ENCODE measurements around the gene FAM53A.

Gene FAM53A

DNA sequence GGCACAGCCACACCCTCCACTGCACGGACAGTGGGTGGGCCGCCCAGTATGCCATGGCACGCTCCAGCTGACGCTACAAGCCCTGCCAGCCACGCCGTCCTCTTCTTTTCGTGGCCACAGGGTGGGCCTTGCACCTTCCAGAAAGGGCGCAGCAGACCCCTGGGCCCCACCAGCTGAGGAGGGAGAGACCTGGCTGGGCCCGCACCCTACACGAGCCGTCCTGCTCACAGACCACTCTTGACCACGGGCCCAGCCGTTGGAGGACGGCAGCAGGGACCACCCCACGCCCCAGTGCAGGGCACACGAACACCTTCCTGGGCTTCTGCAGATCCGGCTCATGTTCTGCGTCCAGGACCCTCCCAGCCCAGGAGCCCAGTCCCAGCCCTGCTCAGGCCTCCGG, 27.1 kb downstream of the FAM53A start:
- no peak overlapping the region for H3K27ac Mint-ChIP-seq
- H3K27me3 Mint-ChIP-seq (ENCODE audit: low read depth): no peaks in the 10 kb centered on the region
- no peak overlapping the region for H3K4me3 Mint-ChIP-seq
- peaks cover 4% of the 10 kb centered on the region for H3K4me1 Mint-ChIP-seq
- TF ChIP-seq, protein P1, sequence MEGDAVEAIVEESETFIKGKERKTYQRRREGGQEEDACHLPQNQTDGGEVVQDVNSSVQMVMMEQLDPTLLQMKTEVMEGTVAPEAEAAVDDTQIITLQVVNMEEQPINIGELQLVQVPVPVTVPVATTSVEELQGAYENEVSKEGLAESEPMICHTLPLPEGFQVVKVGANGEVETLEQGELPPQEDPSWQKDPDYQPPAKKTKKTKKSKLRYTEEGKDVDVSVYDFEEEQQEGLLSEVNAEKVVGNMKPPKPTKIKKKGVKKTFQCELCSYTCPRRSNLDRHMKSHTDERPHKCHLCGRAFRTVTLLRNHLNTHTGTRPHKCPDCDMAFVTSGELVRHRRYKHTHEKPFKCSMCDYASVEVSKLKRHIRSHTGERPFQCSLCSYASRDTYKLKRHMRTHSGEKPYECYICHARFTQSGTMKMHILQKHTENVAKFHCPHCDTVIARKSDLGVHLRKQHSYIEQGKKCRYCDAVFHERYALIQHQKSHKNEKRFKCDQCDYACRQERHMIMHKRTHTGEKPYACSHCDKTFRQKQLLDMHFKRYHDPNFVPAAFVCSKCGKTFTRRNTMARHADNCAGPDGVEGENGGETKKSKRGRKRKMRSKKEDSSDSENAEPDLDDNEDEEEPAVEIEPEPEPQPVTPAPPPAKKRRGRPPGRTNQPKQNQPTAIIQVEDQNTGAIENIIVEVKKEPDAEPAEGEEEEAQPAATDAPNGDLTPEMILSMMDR (IDR thresholded peaks at IDR 0.05; ENCODE audit: unreplicated experiment in 3 of 3): no peak
- H3K9me3 Mint-ChIP-seq: no peaks in the 10 kb centered on the region
- no peaks in the 10 kb centered on the region for H3K36me3 Mint-ChIP-seq (ENCODE audit: low read depth)

DNA sequence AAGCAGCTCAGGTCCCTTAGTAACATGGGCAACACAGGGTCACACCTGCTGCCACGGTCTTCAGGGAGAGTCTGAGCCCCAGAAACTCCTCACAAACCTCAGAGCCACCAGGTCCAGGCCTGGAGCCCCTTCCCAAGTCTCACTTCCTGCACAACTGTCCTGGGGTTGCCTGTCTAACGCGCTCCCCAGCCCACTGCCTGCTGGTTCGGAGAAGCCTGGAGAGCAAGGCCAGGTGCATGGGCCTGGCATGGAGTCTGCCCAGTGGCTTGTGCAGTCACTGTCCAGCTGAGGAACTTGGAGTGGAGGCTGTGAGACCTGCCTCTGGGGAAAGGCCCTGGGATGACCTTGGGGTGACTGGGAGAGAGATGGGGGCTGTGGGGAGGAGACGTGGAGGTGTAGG, 28.0 kb downstream of the FAM53A start:
- no peaks in the 10 kb centered on the region for H3K9me3 Mint-ChIP-seq
- TF ChIP-seq, protein P1 (IDR thresholded peaks at IDR 0.05; ENCODE audit: unreplicated experiment in 3 of 3): no peak
- peaks cover 4% of the 10 kb centered on the region for H3K4me1 Mint-ChIP-seq
- no peak overlapping the region for H3K4me3 Mint-ChIP-seq
- H3K36me3 Mint-ChIP-seq (ENCODE audit: low read depth): no peaks in the 10 kb centered on the region
- no peaks in the 10 kb centered on the region for H3K27me3 Mint-ChIP-seq (ENCODE audit: low read depth)
- H3K27ac Mint-ChIP-seq: no peak overlapping the region

DNA sequence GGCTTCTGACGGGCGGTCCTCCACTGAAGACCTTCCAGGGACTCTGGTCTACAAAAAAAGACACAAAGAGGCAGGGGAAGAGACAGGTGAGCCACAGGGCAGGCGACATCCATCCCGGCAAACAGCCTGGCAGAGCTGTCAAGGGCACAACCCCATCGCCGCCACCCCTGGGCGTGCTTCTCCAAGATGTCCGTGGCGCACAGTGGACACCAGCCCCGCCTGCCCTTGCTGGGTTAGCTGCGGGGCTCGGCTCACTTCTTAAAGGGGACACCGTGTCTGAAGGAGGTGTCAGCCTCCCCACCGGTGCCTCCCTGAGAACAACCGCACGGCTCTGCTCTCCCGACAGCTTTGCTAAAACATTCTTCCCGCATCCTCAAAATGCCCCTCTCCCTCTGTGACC, 28.4 kb downstream of the FAM53A start:
- H3K9me3 Mint-ChIP-seq: no peaks in the 10 kb centered on the region
- H3K36me3 Mint-ChIP-seq (ENCODE audit: low read depth): no peaks in the 10 kb centered on the region
- H3K4me1 Mint-ChIP-seq: peaks cover 4% of the 10 kb centered on the region
- TF ChIP-seq, protein P1 (IDR thresholded peaks at IDR 0.05; ENCODE audit: unreplicated experiment in 3 of 3): no peak
- H3K4me3 Mint-ChIP-seq: no peak overlapping the region
- no peaks in the 10 kb centered on the region for H3K27me3 Mint-ChIP-seq (ENCODE audit: low read depth)
- H3K27ac Mint-ChIP-seq: no peak overlapping the region

DNA sequence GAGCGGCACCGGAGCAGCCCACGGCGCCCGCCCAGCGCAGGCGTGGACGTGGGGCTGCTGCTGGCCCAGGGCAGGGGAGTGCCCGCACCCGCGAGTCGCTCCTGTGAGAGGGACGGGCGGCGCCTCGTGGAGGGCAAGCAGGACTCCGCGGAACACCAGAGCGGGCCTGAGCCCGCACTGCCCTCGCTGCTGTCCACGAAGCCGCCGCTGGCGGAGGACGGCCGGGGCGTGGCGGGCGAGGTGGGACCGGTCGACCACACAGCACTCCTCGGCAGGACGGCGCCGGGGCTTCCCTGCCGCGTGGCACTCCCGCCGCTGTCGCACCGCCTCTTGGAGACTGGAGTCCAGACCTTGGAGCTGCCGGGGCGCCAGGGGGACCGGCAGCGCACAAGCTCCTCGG, 29.0 kb downstream of the FAM53A start:
- no peaks in the 10 kb centered on the region for H3K36me3 Mint-ChIP-seq (ENCODE audit: low read depth)
- H3K4me3 Mint-ChIP-seq: no peak overlapping the region

DNA sequence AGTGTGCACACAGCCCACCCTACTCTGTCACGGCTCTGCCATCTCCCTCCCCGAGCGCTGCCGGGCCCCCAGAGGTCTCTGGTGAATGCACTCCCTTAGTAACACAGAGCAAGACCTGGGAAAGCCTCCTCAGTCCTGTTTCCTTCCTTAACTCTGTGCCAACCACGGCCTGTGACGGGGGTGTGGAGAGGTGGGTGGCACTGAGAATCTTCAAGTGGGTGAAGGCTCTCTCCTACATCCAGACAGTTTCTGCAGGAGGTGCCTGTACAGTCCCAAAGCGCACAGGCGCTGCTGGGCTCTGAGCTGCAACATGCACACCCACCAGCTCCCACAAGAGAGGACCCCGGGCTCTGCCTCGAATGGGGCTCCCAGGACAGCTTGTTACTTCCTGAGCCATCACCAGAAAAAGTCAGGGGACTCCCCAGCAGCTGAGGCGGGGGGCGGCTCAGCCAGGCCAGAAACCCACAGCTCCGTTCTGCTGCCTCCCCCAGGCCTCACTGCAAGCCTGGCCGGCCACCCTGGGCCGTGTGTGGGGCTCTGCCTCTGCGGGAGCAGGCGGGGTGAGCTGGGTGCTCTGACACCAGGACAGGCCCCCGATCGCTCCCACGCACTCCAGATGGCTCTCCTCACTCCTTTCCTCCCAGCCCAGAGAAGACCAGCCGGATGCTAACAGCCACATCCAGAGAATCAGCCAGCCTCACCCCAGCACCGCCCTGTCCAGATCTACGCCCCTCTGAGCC, 29.7 kb downstream of the FAM53A start:
- no peak overlapping the region for H3K27ac Mint-ChIP-seq
- no peak overlapping the region for H3K4me3 Mint-ChIP-seq
- no peaks in the 10 kb centered on the region for H3K9me3 Mint-ChIP-seq
- no peaks in the 10 kb centered on the region for H3K27me3 Mint-ChIP-seq (ENCODE audit: low read depth)
- H3K4me1 Mint-ChIP-seq: peaks cover 4% of the 10 kb centered on the region
- no peaks in the 10 kb centered on the region for H3K36me3 Mint-ChIP-seq (ENCODE audit: low read depth)
- TF ChIP-seq, protein P1 (IDR thresholded peaks at IDR 0.05; ENCODE audit: unreplicated experiment in 3 of 3): no peak

More for the DNA sequence above, 29.0 kb downstream of the FAM53A start:
- peaks cover 4% of the 10 kb centered on the region for H3K4me1 Mint-ChIP-seq
- TF ChIP-seq, protein P1 (IDR thresholded peaks at IDR 0.05; ENCODE audit: unreplicated experiment in 3 of 3): no peak
- no peaks in the 10 kb centered on the region for H3K9me3 Mint-ChIP-seq
- no peaks in the 10 kb centered on the region for H3K27me3 Mint-ChIP-seq (ENCODE audit: low read depth)
- H3K27ac Mint-ChIP-seq: no peak overlapping the region

DNA sequence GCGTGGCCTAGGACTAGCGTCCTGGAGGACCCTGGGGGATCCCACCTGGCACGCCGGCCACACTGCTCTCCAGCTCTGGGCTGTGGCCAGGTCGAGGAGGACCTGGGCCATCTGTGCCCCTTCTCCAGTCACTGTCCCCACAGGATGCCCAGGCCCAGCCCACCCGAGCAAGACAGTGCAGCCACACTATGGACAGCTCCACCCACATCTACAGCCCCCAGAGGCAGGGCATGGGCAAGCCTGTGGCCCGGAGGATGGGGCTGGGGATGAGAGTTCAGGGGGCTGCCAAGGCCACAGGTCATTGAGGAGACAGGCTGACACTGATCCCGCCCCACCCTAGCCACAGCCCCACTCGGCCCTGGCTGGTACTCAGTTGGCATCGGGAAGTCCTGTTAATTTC, 30.3 kb downstream of the FAM53A start:
- Mint-ChIP-seq H3K4me3 (no peak overlapping the region), H3K36me3 (ENCODE audit: low read depth) (no peaks in the 10 kb centered on the region), H3K4me1 (peaks cover 4% of the 10 kb centered on the region), H3K27ac (no peak overlapping the region), H3K27me3 (ENCODE audit: low read depth) (no peaks in the 10 kb centered on the region), H3K9me3 (no peaks in the 10 kb centered on the region)
- TF ChIP-seq, protein P1 (IDR thresholded peaks at IDR 0.05; ENCODE audit: unreplicated experiment in 3 of 3): no peak
